ENCODE measurements around the gene PDLIM5. TPM values are rescaled to one million over a fixed set of nuclear protein-coding genes. Genes with fewer than 3 reads are reported as not detected.

Gene PDLIM5
- total and polyA plus RNA-seq, 2 of the 8 experiments (the other 6 are each of a cell fraction or from before 2014, with no cell fraction given), result 37.3 to 62.1 TPM

DNA sequence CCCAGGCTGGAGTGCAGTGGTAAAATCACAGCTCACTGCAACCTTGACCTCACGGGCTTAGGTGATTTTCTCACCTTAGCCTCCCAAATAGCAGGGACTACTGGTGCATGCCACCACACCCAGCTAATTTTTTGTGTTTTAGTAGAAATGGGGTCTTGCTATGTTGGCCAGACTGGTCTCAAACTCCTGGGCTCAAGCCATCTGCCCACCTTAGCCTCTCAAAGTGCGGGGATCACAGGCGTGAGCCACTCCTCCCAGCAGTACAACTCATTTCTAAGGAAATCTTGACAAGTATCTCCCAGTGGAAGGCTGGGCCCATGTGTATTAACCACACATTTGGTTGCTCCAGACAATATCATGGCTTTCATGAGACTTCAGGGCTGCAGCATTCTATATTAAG is 20.4 kb upstream of the PDLIM5 start:
- Histone ChIP-seq H4K91ac (replicated peaks; ENCODE audit: insufficient read length, low read length) (no peak overlapping the region), H2BK15ac (ENCODE audit: low read length) (no peak overlapping the region), H3K27ac (ENCODE audit: low read depth, low read length) (no peak overlapping the region), H2BK5ac (ENCODE audit: low read depth, low read length) (no peak overlapping the region), H3K27me3 (replicated peaks in 1 of 4; ENCODE audit: control insufficient read depth in 3 of 4, extremely low read depth in 1 of 4, insufficient read depth in 3 of 4, low read length in 3 of 4) (no peaks in the 10 kb centered on the region), H2BK12ac (ENCODE audit: low read depth, low read length) (no peak overlapping the region), H4K5ac (ENCODE audit: insufficient read length, low read depth, low read length) (no peak overlapping the region), H3K4ac (replicated peaks; ENCODE audit: insufficient read length, low read depth, low read length) (no peak overlapping the region), H3K23me2 (ENCODE audit: low read depth, low read length) (no peaks in the 10 kb centered on the region), H2AFZ (ENCODE audit: low read length) (no peak overlapping the region), H3K36me3 (ENCODE audit: control insufficient read depth in 2 of 4, insufficient read depth in 4 of 4, low read length in 3 of 4) (no peaks in the 10 kb centered on the region), H3K9ac (replicated peaks in 1 of 4; ENCODE audit: extremely low read depth in 1 of 4, low read depth in 3 of 4, low read length in 3 of 4) (no peak overlapping the region), H3K56ac (replicated peaks; ENCODE audit: insufficient read length, low read depth, low read length) (no peak overlapping the region), H3K4me3 (ENCODE audit: extremely low read depth in 1 of 4, insufficient read depth in 2 of 4, low read depth in 3 of 4, low read length in 4 of 4) (no peak overlapping the region), H4K20me1 (replicated peaks in 1 of 2; ENCODE audit: control insufficient read depth in 1 of 2, insufficient read depth in 2 of 2, low read length in 2 of 2) (no peaks in the 10 kb centered on the region), H4K8ac (ENCODE audit: extremely low read depth, insufficient read depth, low read length) (no peak overlapping the region), H3K79me2 (ENCODE audit: control insufficient read depth in 1 of 2, insufficient read depth in 2 of 2, low read length in 2 of 2) (no peaks in the 10 kb centered on the region), H3K23ac (ENCODE audit: insufficient read length) (no peak overlapping the region), H3K14ac (ENCODE audit: insufficient read length) (no peak overlapping the region), H2BK20ac (ENCODE audit: low read length) (no peak overlapping the region), H2BK120ac (replicated peaks; ENCODE audit: low read depth, low read length) (no peak overlapping the region), H2AK5ac (ENCODE audit: low read depth, low read length) (no peak overlapping the region), H3K4me2 (ENCODE audit: insufficient read depth in 1 of 2, low read depth in 2 of 2, low read length in 2 of 2) (no peak overlapping the region), H3K4me1 (replicated peaks in 1 of 4; ENCODE audit: control insufficient read depth in 3 of 4, insufficient read depth in 4 of 4, low read length in 3 of 4) (no peaks in the 10 kb centered on the region), H3K9me3 (ENCODE audit: insufficient read depth in 2 of 2, low read depth in 1 of 2, low read length in 1 of 2) (peaks cover 0 to 3% of the 10 kb centered on the region in 2 experiments; a peak in 1 of 4 replicates), H3K18ac (ENCODE audit: extremely low read depth, low read length) (no peak overlapping the region), H3K79me1 (ENCODE audit: low read depth, low read length) (no peaks in the 10 kb centered on the region)
- DNase-seq (ENCODE audit: low read depth in 1 of 2, low spot score in 2 of 2), result no peak
- ChIA-PET CTCF (ENCODE audit: partially characterized antibody) (interaction anchor here (3.1 kb wide), 1 partner anchor 24 kb away, joined by 9 read pairs; no protein-coding TSS in a partner anchor), POLR2A (ENCODE audit: partially characterized antibody) (no interaction called here)
- no peak for FAIRE-seq
- 87% methylated on average over 3 of the region's 3 CpGs; no CpG with 5 or more reads in 1 of the 2 experiments for WGBS, 2 experiments (ENCODE audit: extremely low coverage in 1 of 2, insufficient coverage in 1 of 2, insufficient read length in 1 of 2, insufficient replicate concordance in 2 of 2, low coverage in 1 of 2, low lambda C conversion rate in 2 of 2, missing lambda C conversion rate in 1 of 2)
- TF ChIP-seq GABPA (IDR thresholded peaks at IDR 0.05; ENCODE audit: borderline replicate concordance, insufficient read depth, low read length), result no peak

Measured in H1 (cell line).